Right cardiac atrium (tissue), 5 donors: ENCODE measurements around the gene BCL10. TPM values are rescaled to one million over a fixed set of nuclear protein-coding genes. Genes with fewer than 3 reads are reported as not detected.

Experiments
- ATAC-seq, 2 donors: fragments of 200-7000 bp; cut with Tn5 transposase; one replicate each; pipeline versions ENCODE4 v1.8.0 to v1.9.1; 2020; ENCODE audit warnings: moderate library complexity in 2 of 2, mild to moderate bottlenecking in 1 of 2
- DNase-seq, 3 donors: peaks; one replicate each; pipeline ENCODE4 v3.0.0-alpha.2; 2020
- H3K27ac ChIP-seq: one replicate; pipeline ENCODE4 v1.5.1; 2013; ENCODE audit warnings: mild to moderate bottlenecking, low read length, control low read depth, moderate library complexity
- H3K27me3 ChIP-seq: one replicate; pipeline ENCODE4 v1.6.1; 2013; ENCODE audit not compliant: control insufficient read depth, insufficient read depth
- H3K4me1 ChIP-seq: one replicate; pipeline ENCODE4 v1.6.1; 2013; ENCODE audit warnings: low read length; ENCODE audit not compliant: control insufficient read depth, insufficient read depth
- H3K4me3 ChIP-seq: one replicate; pipeline ENCODE4 v1.5.1; 2013; ENCODE audit warnings: low read length, control low read depth
- H3K9me3 ChIP-seq: one replicate; pipeline ENCODE4 v1.6.1; 2013; ENCODE audit warnings: low read length; ENCODE audit not compliant: control insufficient read depth
- WGBS: extraction: QIAGEN DNeasy Blood & Tissue Kit; methylation state at CpG from one replicate; pipeline ENCODE4 v1.1.7; 2013; 5-methylcytosine and 5-hydroxymethylcytosine counted together
- intact Hi-C, 4 donors: fragments of 100-400 bp; cut with DNase I; formaldehyde crosslinking; loops; one replicate each; pipeline versions ENCODE4 v1.11.0 to v1.14.0; 2022 to 2023
- polyA plus RNA-seq: library from polyadenylated mRNA; stranded (reverse); fragments of 200-250 nt; gene quantifications from one replicate; pipeline ENCODE4 v1.2.3, GENCODE V29; 2013
- total RNA-seq, 4 donors: library from RNA; stranded (reverse); fragmentation: NEBNext Ultra II Directional; extraction: Animal tissue kit (Norgen Biotek cat#: 25700); gene quantifications; one replicate each; pipeline ENCODE4 v1.2.1, GENCODE V29; 2021
- donor health status: healthy with polysubstance abuse.
- donor health status: DM: no; HTN: yes; CAD: no.
- donor health status: DM: no; HTN: no; CAD: no.
- donor health status: DM: no; HTN: yes; CAD: no; lungs with severe emphysema.
- donor health status: DM: yes; HTN: yes; CAD: no.

BCL10 gene
- total and polyA plus RNA-seq, 5 donors, result 5.7 to 11.7 (median 10.4) TPM

DNA sequence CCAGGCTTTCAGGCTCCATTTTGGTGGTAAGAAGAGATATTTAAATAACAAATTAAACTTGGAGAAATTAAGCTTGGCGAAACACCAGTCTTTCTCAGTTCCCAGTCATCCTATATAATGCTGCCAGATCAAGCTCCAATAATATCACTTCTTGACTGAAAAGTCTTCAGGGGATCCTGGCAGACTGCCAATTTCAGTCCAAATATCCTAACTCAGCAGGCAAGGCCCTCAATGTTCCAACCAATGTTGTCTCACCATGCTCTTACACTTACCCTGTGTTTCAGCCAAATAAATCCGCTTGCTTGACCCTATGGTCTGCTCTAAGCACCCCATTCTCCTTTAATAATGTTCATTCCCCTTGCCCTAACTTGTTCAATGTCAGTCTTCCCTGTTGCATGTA lies 39.9 kb upstream of the BCL10 start:
- intact Hi-C loops, result no loop called here
- WGBS, result 85% methylated on average over 2 of the region's 2 CpGs
- no peaks in the 10 kb centered on the region for H3K9me3 ChIP-seq
- peak overlapping the region; percentile 69 for H3K27ac ChIP-seq
- H3K4me1 ChIP-seq, result peaks cover 3% of the 10 kb centered on the region
- DNase-seq (no peak), ATAC-seq (no peak)
- H3K27me3 ChIP-seq, result no peaks in the 10 kb centered on the region
- H3K4me3 ChIP-seq, result no peak overlapping the region

- WGBS, result 49% methylated on average over 8 of the region's 8 CpGs
- no peak overlapping the region for H3K4me3 ChIP-seq
- ATAC-seq (peak; percentile 76 to 78), DNase-seq (peak in 1 of 3 donors; percentile 25)
- H3K27ac ChIP-seq, result peak overlapping the region; percentile 73
- H3K4me1 ChIP-seq, result peaks cover 3% of the 10 kb centered on the region
- no peaks in the 10 kb centered on the region for H3K9me3 ChIP-seq
- H3K27me3 ChIP-seq, result no peaks in the 10 kb centered on the region
- intact Hi-C loops, result no loop called here
Measured at GRCh38 chr1:85315789-85316188, 39.4 kb upstream of the BCL10 start.

- H3K4me1 ChIP-seq, result no peaks in the 10 kb centered on the region
- no peak overlapping the region for H3K4me3 ChIP-seq
- intact Hi-C loops, result no loop called here
- peak overlapping the region; percentile 98 for H3K27ac ChIP-seq
- ATAC-seq (no peak), DNase-seq (no peak)
- no peaks in the 10 kb centered on the region for H3K27me3 ChIP-seq
- no peaks in the 10 kb centered on the region for H3K9me3 ChIP-seq
Measured at GRCh38 chr1:85314726-85315125, 38.3 kb upstream of the BCL10 start.

DNA sequence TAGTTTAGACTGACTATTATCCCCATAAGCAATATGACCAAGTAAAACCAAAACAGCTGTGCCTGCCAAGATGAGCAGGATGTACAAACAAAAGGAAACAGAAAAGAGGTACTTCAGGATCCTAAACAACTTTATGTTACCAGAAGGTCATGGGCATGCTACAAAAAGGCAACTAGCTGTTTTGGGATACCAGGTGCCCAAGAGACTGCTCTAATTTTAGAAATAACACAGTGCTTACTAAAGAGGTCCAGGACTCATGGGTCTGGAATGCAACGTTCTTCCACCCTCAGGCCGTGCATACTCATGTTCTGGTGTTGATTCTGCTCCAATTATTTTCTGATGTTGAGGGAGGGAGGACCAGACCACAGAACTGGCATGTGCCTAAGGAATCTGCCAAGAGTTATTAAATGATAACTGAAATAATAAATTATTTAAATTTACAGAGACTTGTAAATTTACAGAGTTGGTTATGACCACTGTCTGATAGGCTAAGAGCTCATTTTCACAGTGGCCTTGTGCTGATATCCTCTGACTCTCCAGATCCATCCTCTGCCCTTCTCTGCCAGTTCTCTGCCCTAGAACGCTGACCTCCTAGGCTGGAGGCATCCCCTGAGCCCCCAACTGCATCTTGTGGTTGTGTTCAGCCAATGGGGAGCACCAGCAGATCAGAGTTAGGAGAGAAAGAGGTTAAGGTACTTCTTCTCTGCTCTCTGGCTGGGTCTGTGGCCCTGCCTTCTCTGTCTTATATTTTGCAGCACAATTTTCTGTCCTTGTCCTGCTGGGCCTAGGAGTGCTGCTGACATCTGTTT lies 37.7 kb upstream of the BCL10 start:
- H3K27me3 ChIP-seq, result no peaks in the 10 kb centered on the region
- intact Hi-C loops, result no loop called here
- no peaks in the 10 kb centered on the region for H3K4me1 ChIP-seq
- peak overlapping the region; percentile 98 for H3K27ac ChIP-seq
- DNase-seq (no peak), ATAC-seq (peak; percentile 88 to 89)
- WGBS, result 40% methylated on average over 3 of the region's 3 CpGs
- no peak overlapping the region for H3K4me3 ChIP-seq
- no peaks in the 10 kb centered on the region for H3K9me3 ChIP-seq

GRCh38 chr1:85311818-85312217 lies 35.4 kb upstream of the BCL10 start:
- Histone ChIP-seq H3K27ac (no peak overlapping the region), H3K27me3 (no peaks in the 10 kb centered on the region), H3K4me3 (no peak overlapping the region), H3K4me1 (peaks cover 5% of the 10 kb centered on the region), H3K9me3 (no peaks in the 10 kb centered on the region)
- DNase-seq, result no peak
- intact Hi-C loops, result no loop called here
- ATAC-seq, result no peak
- WGBS, result 64% methylated on average over 2 of the region's 2 CpGs

- DNase-seq (no peak), ATAC-seq (no peak)
- Histone ChIP-seq H3K27ac (no peak overlapping the region), H3K4me3 (no peak overlapping the region), H3K27me3 (no peaks in the 10 kb centered on the region), H3K9me3 (no peaks in the 10 kb centered on the region), H3K4me1 (peaks cover 5% of the 10 kb centered on the region)
- 75% methylated on average over 4 of the region's 4 CpGs for WGBS
- intact Hi-C loops, result loop anchor here (2.0 to 10.0 kb wide), 8 partner anchors 88 to 383 kb away; partner anchors contain the start of gene CCN1 (in 2 of the 4)
Measured at GRCh38 chr1:85308833-85309350, 32.5 kb upstream of the BCL10 start.

GRCh38 chr1:85307987-85308832 lies 31.8 kb upstream of the BCL10 start:
- DNase-seq, result peak; percentile 88 to 95 (median 95)
- no peak overlapping the region for H3K27ac ChIP-seq
- no peaks in the 10 kb centered on the region for H3K9me3 ChIP-seq
- no peaks in the 10 kb centered on the region for H3K27me3 ChIP-seq
- H3K4me1 ChIP-seq, result peaks cover 5% of the 10 kb centered on the region
- intact Hi-C loops, result loop anchor here (2.0 to 10.0 kb wide), 8 partner anchors 89 to 384 kb away; partner anchors contain the start of gene CCN1 (in 2 of the 4)
- peak; percentile 95 to 97 for ATAC-seq
- H3K4me3 ChIP-seq, result no peak overlapping the region
- 24% methylated on average over 27 of the region's 27 CpGs for WGBS

GRCh38 chr1:85306236-85306635 lies 29.8 kb upstream of the BCL10 start:
- Histone ChIP-seq H3K27me3 (no peaks in the 10 kb centered on the region), H3K27ac (no peak overlapping the region), H3K4me3 (no peak overlapping the region), H3K9me3 (no peaks in the 10 kb centered on the region), H3K4me1 (peaks cover 5% of the 10 kb centered on the region)
- WGBS, result 97% methylated on average over 4 of the region's 4 CpGs
- intact Hi-C loops, result loop anchor here (5.0 to 10.0 kb wide), 6 partner anchors 91 to 386 kb away; partner anchors contain the start of gene CCN1 (in 2 of the 4)
- DNase-seq (no peak), ATAC-seq (no peak)

DNA sequence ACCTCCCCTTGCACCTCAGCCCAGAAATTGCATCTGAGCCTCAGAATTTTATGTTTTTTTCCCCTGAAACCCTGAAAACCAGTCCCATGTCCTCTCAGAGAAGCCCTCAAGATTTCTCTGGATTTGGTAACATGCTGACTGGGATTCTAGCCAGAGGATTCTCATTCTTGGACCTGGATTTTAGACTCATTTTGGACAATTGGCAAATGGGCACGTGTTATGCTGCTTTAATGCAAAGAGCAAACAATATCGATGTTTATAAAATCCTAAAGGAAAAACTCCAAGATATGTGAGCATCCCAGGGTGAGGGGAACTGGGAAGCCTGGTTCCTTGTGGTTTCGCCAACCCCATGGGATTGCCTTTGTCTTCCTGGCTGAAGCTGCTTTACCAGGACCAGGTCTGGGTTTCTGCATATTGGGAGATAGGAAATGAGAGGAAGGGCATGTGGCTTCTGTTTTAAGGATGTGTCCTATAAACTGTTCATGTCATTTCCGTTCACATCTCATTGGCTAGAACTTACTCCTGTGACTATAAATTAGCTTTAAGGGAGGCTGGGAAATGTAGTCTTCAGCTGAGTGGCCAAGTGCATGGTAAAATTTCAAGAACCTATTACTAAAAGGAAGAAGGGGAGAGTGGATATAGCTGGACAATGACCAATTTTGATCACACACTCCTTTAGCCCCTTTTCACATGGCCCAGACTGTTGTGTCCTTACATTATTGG lies 27.2 kb upstream of the BCL10 start:
- no peak overlapping the region for H3K4me3 ChIP-seq
- intact Hi-C loops, result loop anchor here in 3 of 4 donors (10.0 kb wide), 2 partner anchors 101 to 281 kb away; partner anchors contain the start of gene CCN1 (in 2 of the 3)
- peaks cover 4% of the 10 kb centered on the region for H3K4me1 ChIP-seq
- H3K9me3 ChIP-seq, result no peaks in the 10 kb centered on the region
- ATAC-seq, result no peak
- WGBS, result 60% methylated on average over 4 of the region's 4 CpGs
- no peaks in the 10 kb centered on the region for H3K27me3 ChIP-seq
- no peak for DNase-seq
- H3K27ac ChIP-seq, result no peak overlapping the region

DNA sequence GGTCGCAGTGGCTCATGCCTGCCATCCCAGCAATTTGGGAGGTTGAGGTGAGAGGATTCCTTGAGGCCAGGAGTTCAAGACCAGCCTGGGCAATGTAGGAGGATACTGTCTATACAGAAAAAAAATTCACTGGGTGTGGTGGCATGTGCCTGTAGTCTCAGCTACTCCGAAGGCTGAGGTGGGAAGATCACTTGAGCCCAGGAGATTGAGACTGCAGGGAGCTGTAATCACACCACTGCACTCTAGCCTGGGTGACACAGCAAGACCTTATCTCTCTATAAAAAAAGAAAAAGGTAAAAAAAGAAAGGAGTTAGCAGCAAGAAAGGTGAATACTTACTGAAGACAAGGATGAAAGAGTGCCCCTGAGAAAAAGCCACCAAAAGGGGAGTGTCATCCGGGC lies 23.7 kb upstream of the BCL10 start:
- intact Hi-C loops, result loop anchor here in 3 of 4 donors (10.0 kb wide), 2 partner anchors 105 to 285 kb away; partner anchors contain the start of gene CCN1 (in 2 of the 3)
- H3K4me1 ChIP-seq, result peaks cover 2% of the 10 kb centered on the region
- H3K27me3 ChIP-seq, result no peaks in the 10 kb centered on the region
- ATAC-seq (no peak), DNase-seq (no peak)
- H3K4me3 ChIP-seq, result no peak overlapping the region
- H3K27ac ChIP-seq, result no peak overlapping the region
- WGBS, result 77% methylated on average over 3 of the region's 3 CpGs
- H3K9me3 ChIP-seq, result no peaks in the 10 kb centered on the region
